Testis (tissue), 2 donors: ENCODE data around the gene SURF6.

Experiments used
- CTCF ChIP-seq, 3 experiments: fragments of 450-650 bp in 2 of 3; fragments of 200-600 bp in 1 of 3; sonication (generic) in 1 of 3; IDR thresholded peaks; one replicate each; pipeline ENCODE4 v1.5.1; 2016 to 2019; ENCODE audit warnings: antibody characterized with exemption in 3 of 3, mild to moderate bottlenecking in 2 of 3, moderate library complexity in 1 of 3
- POLR2A ChIP-seq: fragments of 450-650 bp; IDR thresholded peaks from one replicate; pipeline ENCODE4 v1.6.1; 2017; ENCODE audit warnings: antibody characterized with exemption, mild to moderate bottlenecking, moderate library complexity

DNA sequence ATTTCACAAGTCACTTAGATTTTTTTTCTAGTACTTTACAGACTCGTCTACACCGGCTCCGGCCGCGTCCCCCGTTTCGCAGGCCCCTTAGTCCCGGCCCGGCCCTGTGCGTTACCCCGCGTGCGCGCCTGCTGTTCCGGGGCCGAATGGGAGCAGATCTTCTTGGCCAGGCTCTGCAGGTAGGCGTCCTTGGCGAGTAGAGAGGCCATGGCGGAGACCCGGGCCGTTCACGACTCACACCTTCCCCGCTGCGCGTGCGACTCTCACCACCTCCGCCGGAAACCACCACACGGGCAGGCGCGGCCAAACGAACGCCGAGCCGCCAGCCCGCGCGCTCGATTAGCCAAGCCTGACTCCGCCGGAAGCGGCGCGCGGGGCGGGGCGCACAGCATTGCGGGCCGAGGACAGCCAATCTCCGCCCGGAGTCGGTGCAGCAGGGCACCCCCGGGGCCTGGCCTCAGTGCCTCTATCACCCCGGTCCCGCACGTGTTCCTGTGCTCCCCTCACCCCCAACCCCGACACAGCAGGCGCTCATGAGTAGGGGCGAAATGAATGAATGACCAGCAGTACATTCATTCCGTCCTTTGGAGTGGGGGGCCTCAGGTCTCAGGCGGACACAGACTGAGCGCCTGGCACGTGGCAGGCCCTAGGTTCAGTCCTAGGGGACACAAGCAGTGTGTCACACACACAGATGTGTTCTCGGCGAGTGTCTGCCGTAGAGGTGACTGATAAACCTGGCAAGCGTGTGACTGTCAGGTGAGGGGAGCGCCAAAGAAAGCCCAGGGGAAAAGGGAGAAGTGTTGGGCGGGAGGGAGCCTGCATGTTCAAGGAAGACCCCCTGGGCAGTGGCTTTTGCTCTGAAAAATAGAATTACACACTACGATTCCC, at the start of gene SURF6:
- TF ChIP-seq CTCF (IDR thresholded peaks at IDR 0.05) = peak in 1 of 3 experiments; percentile 32
- no peak for TF ChIP-seq POLR2A
